HG03095 (cell line): ENCODE results near the gene SPRR5.

Experiments used
- ATAC-seq: cut with Tn5 transposase; IDR thresholded peaks from one replicate; pipeline ENCODE4 v1.9.1; 2021; ENCODE audit warnings: moderate library complexity; ENCODE audit not compliant: unreplicated experiment

The SPRR5 gene

GRCh38 chr1:152946651-152947256, at the start of gene SPRR5:
Gene SPRR5 (plus strand): TSS chr1:152947206. CDS start chr1:152948555, 1,349 bp downstream.
- ATAC-seq, result no peak

GRCh38 chr1:152899027-152899426, 48.0 kb upstream of the SPRR5 start:
- ATAC-seq, result no peak

- no peak for ATAC-seq
Observed at GRCh38 chr1:152899883-152900282, 47.1 kb upstream of the SPRR5 start.

- no peak for ATAC-seq
Observed at GRCh38 chr1:152901631-152902030, 45.4 kb upstream of the SPRR5 start.

DNA sequence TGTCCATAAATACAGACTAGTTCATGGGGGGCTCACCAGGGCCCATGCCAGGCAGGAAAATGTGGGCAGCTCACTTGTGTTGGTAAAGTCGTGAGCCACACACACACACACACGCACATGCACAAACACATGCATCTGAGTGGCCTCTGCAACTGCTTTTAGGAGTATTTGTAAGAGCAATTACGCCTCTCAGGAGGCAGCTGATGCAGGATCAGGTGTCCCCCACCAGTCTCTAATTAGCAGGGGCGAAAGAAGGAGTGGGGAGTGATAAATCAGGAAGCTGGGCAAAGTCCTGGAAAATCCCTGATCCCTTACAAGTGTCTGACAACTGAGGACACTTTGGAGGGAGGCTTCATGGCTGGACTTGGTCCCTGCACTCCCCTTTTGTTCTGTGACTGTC, 44.4 kb upstream of the SPRR5 start:
- ATAC-seq, result no peak

- ATAC-seq, result no peak
Observed at GRCh38 chr1:152904688-152905440, 42.1 kb upstream of the SPRR5 start.

- ATAC-seq, result no peak
Observed at GRCh38 chr1:152906023-152906565, 40.9 kb upstream of the SPRR5 start.

DNA sequence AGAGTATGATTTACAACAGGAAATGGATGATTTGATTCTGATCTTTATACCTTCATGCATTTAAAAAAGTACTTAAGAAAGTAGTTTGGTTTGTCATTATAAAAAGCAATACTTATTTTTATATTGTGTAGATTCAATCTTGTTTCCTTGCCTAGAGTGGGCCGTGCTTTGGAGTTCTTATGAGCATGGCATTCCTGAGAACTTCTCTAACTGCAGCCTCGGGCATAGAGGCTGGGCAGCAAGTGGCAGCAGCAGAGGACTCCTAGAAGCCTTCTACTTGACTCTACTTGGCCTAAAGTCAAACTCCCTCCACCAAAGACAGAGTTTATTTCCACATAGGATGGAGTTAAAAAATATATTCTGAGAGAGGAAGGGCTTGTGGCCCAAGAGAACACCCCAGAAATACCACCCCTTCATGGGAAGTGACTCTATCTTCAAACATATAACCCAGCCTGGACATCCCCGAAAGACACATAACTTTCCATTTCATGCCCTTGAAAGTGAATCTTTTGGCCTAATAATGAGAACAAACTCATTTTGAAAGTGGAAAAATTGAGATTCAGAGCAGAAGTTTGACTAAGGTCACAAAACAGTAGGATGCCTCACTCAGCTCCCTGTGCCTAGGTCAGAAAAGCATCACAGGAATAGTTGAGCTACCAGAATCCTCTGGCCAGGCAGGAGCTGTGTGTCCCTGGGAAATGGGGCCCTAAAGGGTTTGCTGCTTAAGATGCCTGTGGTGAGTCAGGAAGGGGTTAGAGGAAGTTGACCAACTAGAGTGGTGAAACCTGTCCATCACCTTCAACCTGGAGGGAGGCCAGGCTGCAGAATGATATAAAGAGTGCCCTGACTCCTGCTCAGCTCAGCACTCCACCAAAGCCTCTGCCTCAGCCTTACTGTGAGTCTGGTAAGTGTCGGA, 39.1 kb upstream of the SPRR5 start, which contains the start of gene IVL:
IVL (plus strand) TSS at position 861 of the 916 bp plus-strand sequence. CDS start 1,252 bp downstream, outside the sequence.
- ATAC-seq, result no peak

DNA sequence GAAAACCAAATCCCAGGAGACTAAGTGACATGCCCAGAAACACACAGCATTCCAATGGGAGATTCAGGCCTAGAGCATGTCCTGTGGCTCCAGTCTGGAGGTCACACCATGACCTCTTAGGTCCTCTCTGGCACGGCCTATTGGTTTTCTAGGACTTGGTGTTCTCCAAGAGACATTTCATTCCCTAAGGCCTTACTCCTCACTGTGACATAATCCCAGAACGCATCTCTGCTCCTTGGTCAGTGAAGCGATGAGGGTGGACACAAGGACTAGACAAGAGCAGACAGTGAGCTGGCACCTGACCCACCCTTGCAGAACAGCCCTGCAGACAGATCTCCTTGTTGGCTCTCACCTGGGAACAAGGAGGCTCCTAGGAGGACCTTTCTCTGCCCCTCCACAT, 37.8 kb upstream of the SPRR5 start:
- ATAC-seq, result no peak

GRCh38 chr1:152912471-152912870, 34.5 kb upstream of the SPRR5 start:
- ATAC-seq, result no peak

- ATAC-seq, result no peak
Observed at GRCh38 chr1:152912900-152913299, 34.1 kb upstream of the SPRR5 start.

DNA sequence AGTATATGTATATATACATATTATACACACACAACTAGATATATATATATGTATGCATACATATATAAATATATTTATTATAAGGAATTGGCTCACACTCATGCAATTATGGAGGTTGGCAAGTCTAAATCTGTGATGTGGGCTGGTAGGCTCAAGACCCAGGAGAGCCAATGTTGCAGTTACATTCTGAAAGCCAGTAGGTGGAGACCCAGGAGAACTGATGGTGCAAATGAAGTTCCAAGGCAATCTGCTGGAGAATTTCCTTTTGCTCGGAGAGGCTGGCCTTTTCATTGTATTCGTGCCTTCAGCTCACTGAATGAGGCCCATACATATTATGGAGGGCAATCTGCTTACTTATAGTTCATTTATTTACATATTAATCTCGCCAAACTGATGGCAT, 29.2 kb upstream of the SPRR5 start:
- ATAC-seq, result no peak

DNA sequence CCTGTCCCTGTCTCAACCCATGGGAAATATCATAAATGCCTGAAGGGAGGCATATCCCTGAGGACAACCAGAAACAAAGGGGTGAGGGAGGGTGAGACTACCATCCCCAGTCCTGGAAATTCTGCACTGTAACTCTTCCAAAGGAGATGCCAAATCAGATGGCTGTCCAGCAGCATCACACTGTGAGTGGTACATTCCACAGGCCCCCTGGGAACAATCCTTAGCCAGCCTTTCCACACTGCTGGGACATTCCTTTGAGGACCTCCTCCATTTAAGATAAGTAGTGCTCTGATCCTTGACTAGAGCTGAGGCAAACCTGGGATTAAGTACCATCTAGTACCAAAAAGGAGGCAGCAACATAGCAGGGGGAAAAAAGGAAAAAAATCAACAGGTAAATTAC, 27.9 kb upstream of the SPRR5 start:
- no peak for ATAC-seq

DNA sequence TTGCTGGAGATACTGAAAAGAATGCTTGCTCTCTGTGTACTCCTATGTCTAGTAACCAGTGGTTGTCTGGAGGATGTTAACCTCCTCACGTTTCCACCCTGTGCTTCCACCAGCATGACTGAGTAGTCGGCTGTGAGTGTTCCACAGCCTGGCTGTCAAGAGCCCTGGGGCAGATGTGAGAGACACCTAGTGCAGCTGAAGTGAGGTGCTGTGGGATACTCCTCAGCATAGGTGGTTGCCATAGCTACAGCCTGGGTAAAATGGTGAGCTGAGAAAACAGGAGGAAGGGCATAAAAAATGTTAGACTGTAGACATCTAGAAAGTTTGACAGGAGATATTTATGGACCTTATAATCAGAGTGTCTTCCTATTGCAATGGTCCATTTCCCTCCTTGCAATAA, 22.8 kb upstream of the SPRR5 start:
- no peak for ATAC-seq

- ATAC-seq, result no peak
Observed at GRCh38 chr1:152926091-152926490, 20.9 kb upstream of the SPRR5 start.

GRCh38 chr1:152928671-152929070, 18.3 kb upstream of the SPRR5 start:
- no peak for ATAC-seq

DNA sequence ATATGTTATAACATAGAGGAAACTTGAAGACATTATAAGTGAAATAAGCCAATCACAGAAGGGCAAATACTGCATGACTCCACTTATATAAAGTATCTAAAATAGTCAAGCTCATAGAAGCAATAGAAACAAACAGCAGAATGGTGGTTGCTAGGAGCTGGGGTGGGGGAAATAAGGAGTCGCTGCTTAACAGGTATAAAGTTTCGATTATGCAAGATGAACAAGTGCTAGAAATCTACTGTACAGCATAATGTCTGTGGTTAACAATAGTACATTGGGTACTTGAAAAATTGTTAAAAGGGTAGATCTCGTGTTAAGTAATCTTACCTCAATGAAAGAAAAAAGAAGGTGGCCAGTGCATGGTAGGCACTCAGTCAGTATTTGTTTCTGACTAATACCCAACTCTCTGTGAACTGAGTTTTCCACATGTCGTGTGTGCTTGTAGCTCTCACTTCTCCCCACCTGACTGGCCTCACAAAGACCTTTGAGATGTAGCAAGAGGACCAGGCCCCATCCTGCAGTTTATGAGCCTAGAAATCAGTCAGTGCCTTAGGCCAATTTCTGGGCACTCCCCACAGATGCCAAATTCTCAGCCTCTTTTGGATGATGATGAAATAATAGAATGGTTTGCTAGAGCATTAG, 14.7 kb upstream of the SPRR5 start:
- ATAC-seq, result no peak

GRCh38 chr1:152933196-152933595, 13.8 kb upstream of the SPRR5 start:
- ATAC-seq, result no peak

GRCh38 chr1:152940614-152941013, 6.4 kb upstream of the SPRR5 start:
- ATAC-seq, result no peak

DNA sequence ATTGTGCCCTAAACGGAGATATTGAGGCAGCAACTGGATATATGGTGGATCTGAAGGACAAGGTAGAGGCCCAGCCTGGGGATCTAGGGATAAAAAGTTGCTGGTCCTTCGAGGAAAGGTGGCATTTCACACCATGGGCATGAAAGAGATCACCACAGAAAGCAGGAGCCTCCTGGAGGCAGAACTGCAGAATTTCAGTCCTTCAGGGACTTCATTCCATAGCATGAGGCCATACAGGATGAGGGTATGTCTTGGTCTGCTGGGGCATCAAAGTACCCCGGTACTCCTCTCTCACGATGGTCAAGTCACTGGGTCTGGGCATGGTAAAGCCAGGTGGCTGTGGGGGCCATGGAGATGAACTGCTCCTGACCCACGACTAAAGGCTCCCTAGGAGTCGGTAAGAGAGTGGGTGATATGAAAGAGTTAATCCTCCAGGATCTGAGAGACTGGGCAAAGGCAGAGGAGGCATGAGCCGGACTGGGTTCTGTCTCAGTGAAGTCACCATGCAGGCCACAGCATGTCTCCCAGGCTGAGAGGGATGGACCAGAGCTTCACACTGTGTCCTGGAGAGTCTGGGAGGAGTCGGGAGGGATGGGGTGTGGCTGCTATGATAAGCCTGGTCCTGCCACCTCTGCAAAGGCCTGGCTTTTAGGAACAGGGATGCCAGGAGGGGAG, 5.8 kb upstream of the SPRR5 start:
- no peak for ATAC-seq
